Ammon's horn (tissue), 1 donor: ENCODE data around the gene CEP57.
"Not testable (repeated sequence)": the region's sequence is repeated elsewhere in the genome, so short reads cannot be mapped to it uniquely, and the experiment has no call there.

Experiments
- DNase-seq: peaks from one replicate; pipeline ENCODE4 v3.0.0-alpha.2; 2016; ENCODE audit warnings: low spot score

The CEP57 gene

DNA sequence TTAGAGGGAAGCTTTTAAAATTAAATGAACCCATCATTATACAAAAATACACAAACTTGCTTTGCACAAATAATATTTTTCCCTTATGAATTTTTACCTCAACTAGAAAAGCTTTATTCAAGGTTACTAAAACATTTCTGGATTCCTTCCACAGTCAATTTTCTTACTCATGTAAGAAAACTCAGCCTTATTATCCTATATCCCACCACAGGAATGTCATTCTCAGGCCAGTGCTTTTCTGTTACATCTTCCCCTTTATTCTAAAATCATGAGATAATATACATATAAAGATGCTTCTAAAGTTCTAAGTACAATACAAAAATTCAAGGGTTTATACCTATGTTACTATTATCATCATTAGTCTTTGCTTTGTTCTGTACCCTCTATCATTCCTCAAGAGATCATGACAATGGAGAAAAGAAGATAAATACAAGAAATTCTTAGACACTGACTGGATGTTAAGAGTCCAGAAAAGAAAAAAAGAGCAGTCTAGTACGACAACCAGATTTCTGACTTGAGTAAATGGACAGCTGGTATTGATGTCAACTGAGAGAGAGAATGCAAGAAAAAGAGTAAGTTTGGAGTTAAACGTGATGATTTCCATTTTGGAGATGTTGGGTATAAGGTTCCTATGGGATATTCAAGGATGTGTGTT lies 73.3 kb downstream of the CEP57 start:
- DNase-seq = no peak

DNA sequence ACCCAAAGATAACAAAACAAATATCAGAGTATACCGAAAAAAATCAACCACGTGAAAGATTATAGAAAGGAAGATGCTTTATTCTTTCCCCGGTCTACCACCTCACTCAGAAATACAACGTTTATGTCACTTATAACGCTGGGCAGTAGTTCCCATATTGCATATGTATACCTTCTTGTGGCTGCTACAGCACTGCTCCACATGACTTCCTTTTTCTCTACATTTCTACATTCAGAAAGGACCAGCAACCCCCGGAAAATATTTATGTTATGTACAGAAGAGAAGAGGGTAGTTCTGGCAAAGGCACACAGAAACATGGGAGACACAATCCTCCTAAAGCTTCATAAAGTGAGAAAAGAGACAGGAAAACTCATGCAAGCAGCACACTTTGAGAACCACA lies 76.8 kb downstream of the CEP57 start:
- no peak for DNase-seq

- not testable (repeated sequence) for DNase-seq
Observed at GRCh38 chr11:95870877-95871276, 80.6 kb downstream of the CEP57 start.

GRCh38 chr11:95877291-95877690 lies 87.0 kb downstream of the CEP57 start:
- DNase-seq = no peak
